Prostate gland (tissue), 2 donors: Measurements from ENCODE around the gene CPS1. TPM values are rescaled to one million over a fixed set of nuclear protein-coding genes. Genes with fewer than 3 reads are reported as not detected.

Experiments used
- DNase-seq: peaks from one replicate; pipeline ENCODE4 v3.0.0-alpha.2; 2019; ENCODE audit warnings: low spot score
- H3K27ac ChIP-seq, 2 donors: fragments of 200-600 bp; sonication (generic); 2 replicates each; pipeline ENCODE4 v1.5.1; 2017 to 2019
- H3K27me3 ChIP-seq: fragments of 200-600 bp; sonication (generic); replicated peaks from 2 replicates; pipeline ENCODE4 v1.5.1; 2019; ENCODE audit not compliant: insufficient read depth
- H3K36me3 ChIP-seq, 2 donors: fragments of 200-600 bp; sonication (generic); 1 replicate in 1 of 2; 2 replicates in 1 of 2; pipeline versions ENCODE4 v1.5.1 to v1.8.1; 2017 to 2019
- H3K4me1 ChIP-seq: fragments of 200-600 bp; sonication (generic); replicated peaks from 2 replicates; pipeline ENCODE4 v1.5.1; 2019
- H3K4me3 ChIP-seq, 2 donors: fragments of 200-600 bp; sonication (generic); 2 replicates each; pipeline ENCODE4 v1.5.1; 2017 to 2019
- H3K9me3 ChIP-seq: fragments of 200-600 bp; sonication (generic); 2 replicates; pipeline ENCODE4 v1.5.1; 2017
- CTCF ChIP-seq, 4 experiments: fragments of 200-600 bp in 2 of 4; fragments of 450-650 bp in 2 of 4; sonication (generic) in 2 of 4; IDR thresholded peaks; 1 replicate in 3 of 4; 2 replicates in 1 of 4; pipeline ENCODE4 v1.5.1; 2016 to 2019; ENCODE audit warnings: antibody characterized with exemption in 4 of 4, mild to moderate bottlenecking in 2 of 4, moderate library complexity in 2 of 4
- POLR2A ChIP-seq: fragments of 450-650 bp; IDR thresholded peaks from one replicate; pipeline ENCODE4 v1.6.1; 2016; ENCODE audit warnings: antibody characterized with exemption, mild to moderate bottlenecking
- POLR2AphosphoS5 ChIP-seq: sonication (generic); formaldehyde crosslinking; IDR thresholded peaks from one replicate; pipeline ENCODE4 v1.6.1; 2017; ENCODE audit warnings: antibody characterized with exemption
- WGBS: methylation state at CpG from one replicate; pipeline ENCODE4 v1.1.5; 2018; 5-methylcytosine and 5-hydroxymethylcytosine counted together
- intact Hi-C: fragments of 100-400 bp; cut with DNase I; formaldehyde crosslinking; loops from one replicate; pipeline ENCODE4 v1.14.2; 2022
- total RNA-seq, 2 donors: library from RNA; depleted of rRNA; stranded (reverse); fragments of >200 nt; gene quantifications; one replicate each; pipeline ENCODE4 v1.1.0, GENCODE V29; 2016

Gene CPS1
- total RNA-seq, 2 donors from 2014 or later, result 0.68 to 15.8 TPM

GRCh38 chr2:210548878-210549384 is 7.5 kb upstream of the CPS1 start:
- H3K27me3 ChIP-seq, result no peaks in the 10 kb centered on the region
- no peak overlapping the region for H3K27ac ChIP-seq
- 71% methylated on average over 8 of the region's 8 CpGs for WGBS
- H3K4me3 ChIP-seq, result no peak overlapping the region
- no peak for TF ChIP-seq POLR2A
- no peak for TF ChIP-seq POLR2AphosphoS5
- no peak for TF ChIP-seq CTCF (IDR thresholded peaks at IDR 0.05)
- no peaks in the 10 kb centered on the region for H3K4me1 ChIP-seq
- intact Hi-C loops, result no loop called here
- DNase-seq, result no peak
- H3K9me3 ChIP-seq, result no peaks in the 10 kb centered on the region
- no peaks in the 10 kb centered on the region for H3K36me3 ChIP-seq

- no peak for TF ChIP-seq POLR2A
- no peak for TF ChIP-seq CTCF (IDR thresholded peaks at IDR 0.05)
- TF ChIP-seq POLR2AphosphoS5, result no peak
- H3K4me3 ChIP-seq, result no peak overlapping the region
- no peaks in the 10 kb centered on the region for H3K9me3 ChIP-seq
- intact Hi-C loops, result no loop called here
- no peak for DNase-seq
- WGBS, result 59% methylated on average over 2 of the region's 2 CpGs
- H3K36me3 ChIP-seq, result no peaks in the 10 kb centered on the region
- H3K27ac ChIP-seq, result no peak overlapping the region
- no peaks in the 10 kb centered on the region for H3K27me3 ChIP-seq
- H3K4me1 ChIP-seq, result no peaks in the 10 kb centered on the region
These were observed 5.4 kb upstream of the CPS1 start for GRCh38 chr2:210551001-210551400.

DNA sequence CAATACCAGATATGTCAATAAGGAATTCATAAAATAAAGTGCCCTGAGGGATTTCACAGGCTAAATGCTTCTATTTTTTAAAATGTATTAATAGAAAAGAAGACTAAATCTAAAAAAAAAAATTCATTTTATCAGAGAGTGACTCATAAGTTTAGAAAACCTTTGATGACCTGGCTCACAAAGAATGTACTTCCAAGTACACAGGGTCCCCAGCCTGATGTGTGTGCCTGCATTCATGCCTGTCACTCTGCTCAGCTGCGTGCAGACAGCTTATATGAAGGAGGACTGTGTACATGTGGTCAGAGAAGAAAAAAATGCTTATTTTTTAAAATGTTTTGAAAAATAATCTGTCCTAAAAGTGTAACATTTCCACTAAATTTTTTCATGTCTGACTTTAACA is 3.0 kb upstream of the CPS1 start:
- WGBS, result 62% methylated on average over 1 of the region's 1 CpG
- Histone ChIP-seq H3K36me3 (no peaks in the 10 kb centered on the region), H3K9me3 (no peaks in the 10 kb centered on the region), H3K27me3 (no peaks in the 10 kb centered on the region), H3K4me3 (no peak overlapping the region), H3K27ac (no peak overlapping the region), H3K4me1 (no peaks in the 10 kb centered on the region)
- DNase-seq, result no peak
- no peak for TF ChIP-seq POLR2A
- TF ChIP-seq POLR2AphosphoS5, result no peak
- no peak for TF ChIP-seq CTCF (IDR thresholded peaks at IDR 0.05)
- intact Hi-C loops, result no loop called here

GRCh38 chr2:210555555-210555954 is 844 bp upstream of the CPS1 start:
- TF ChIP-seq POLR2AphosphoS5 (no peak), CTCF (IDR thresholded peaks at IDR 0.05) (no peak), POLR2A (no peak)
- DNase-seq, result no peak
- intact Hi-C loops, result no loop called here

GRCh38 chr2:210557721-210558120 is 1.3 kb downstream of the CPS1 start:
- no peak for DNase-seq
- intact Hi-C loops, result no loop called here
- no peaks in the 10 kb centered on the region for H3K36me3 ChIP-seq
- no peaks in the 10 kb centered on the region for H3K9me3 ChIP-seq
- H3K4me1 ChIP-seq, result no peaks in the 10 kb centered on the region
- no peaks in the 10 kb centered on the region for H3K27me3 ChIP-seq
- TF ChIP-seq CTCF (IDR thresholded peaks at IDR 0.05) (no peak), POLR2AphosphoS5 (no peak), POLR2A (no peak)
- no peak overlapping the region for H3K4me3 ChIP-seq
- H3K27ac ChIP-seq, result no peak overlapping the region

More at GRCh38 chr2:210555555-210555954, 844 bp upstream of the CPS1 start:
- Histone ChIP-seq H3K36me3 (no peaks in the 10 kb centered on the region), H3K27me3 (no peaks in the 10 kb centered on the region), H3K4me1 (no peaks in the 10 kb centered on the region), H3K4me3 (no peak overlapping the region), H3K9me3 (no peaks in the 10 kb centered on the region), H3K27ac (no peak overlapping the region)
